Skeletal muscle tissue (tissue), 4 donors: ENCODE data around the gene FKBP14. TPM values are rescaled to one million over a fixed set of nuclear protein-coding genes. Genes with fewer than 3 reads are reported as not detected.

ENCODE experiments used
- H3K27ac ChIP-seq: one replicate; pipeline ENCODE4 v1.7.0; 2013; ENCODE audit warnings: mild to moderate bottlenecking, low read depth, low read length, inconsistent platforms
- H3K27me3 ChIP-seq, 3 donors: one replicate each; pipeline ENCODE4 v1.7.0; 2013; ENCODE audit warnings: low read length in 3 of 3; ENCODE audit not compliant: control insufficient read depth in 3 of 3, insufficient read depth in 3 of 3
- H3K36me3 ChIP-seq, 3 donors: one replicate each; pipeline ENCODE4 v1.7.0; 2013; ENCODE audit warnings: low read length in 3 of 3; ENCODE audit not compliant: control insufficient read depth in 3 of 3, insufficient read depth in 3 of 3
- H3K4me1 ChIP-seq, 3 donors: one replicate each; pipeline ENCODE4 v1.7.0; 2013; ENCODE audit warnings: low read length in 3 of 3, mild to moderate bottlenecking in 3 of 3; ENCODE audit not compliant: control insufficient read depth in 3 of 3, insufficient read depth in 3 of 3
- H3K4me3 ChIP-seq, 3 donors: one replicate each; pipeline ENCODE4 v1.7.0; 2013; ENCODE audit warnings: low read length in 3 of 3
- H3K9ac ChIP-seq, 3 donors: one replicate each; pipeline ENCODE4 v1.7.0; 2013; ENCODE audit warnings: low read length in 3 of 3, mild to moderate bottlenecking in 3 of 3, moderate library complexity in 2 of 3, low read depth in 1 of 3
- H3K9me3 ChIP-seq, 3 donors: one replicate each; pipeline ENCODE4 v1.7.0; 2013; ENCODE audit warnings: low read length in 3 of 3; ENCODE audit not compliant: control insufficient read depth in 3 of 3
- total RNA-seq: library from RNA; depleted of rRNA; stranded (reverse); fragments of >200 nt; gene quantifications from one replicate; pipeline ENCODE4 v1.2.3, GENCODE V29; 2014
- donor health status: Osteomylitis.

The FKBP14 gene
- total RNA-seq, 1 donor from 2014 or later: 13.0 TPM

DNA sequence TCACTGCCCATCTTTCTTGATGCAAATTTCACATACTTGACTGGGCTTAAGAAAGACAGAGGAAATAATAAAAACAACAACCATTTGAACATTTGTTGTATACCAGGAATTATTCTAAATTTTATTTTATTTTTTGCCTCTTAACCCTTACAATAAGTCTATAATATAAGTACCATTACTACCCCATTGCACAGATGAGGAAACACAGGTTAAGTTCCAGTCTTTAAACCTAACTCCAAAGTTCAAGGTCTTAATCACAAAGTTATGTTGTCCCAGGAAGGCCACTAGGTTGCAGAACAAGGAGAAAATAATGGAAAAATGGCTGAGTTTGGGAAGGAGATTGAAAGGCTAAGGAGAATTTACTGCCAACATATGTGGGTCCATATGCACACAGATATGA, 3.5 kb downstream of the FKBP14 start:
- H3K27me3 ChIP-seq: no peaks in the 10 kb centered on the region
- H3K4me1 ChIP-seq: peaks cover 12 to 18% (median 13%) of the 10 kb centered on the region in 3 donors
- H3K27ac ChIP-seq: no peak overlapping the region
- H3K36me3 ChIP-seq: peaks cover 0 to 6% (median 6%) of the 10 kb centered on the region in 3 donors
- H3K9ac ChIP-seq: no peak overlapping the region
- H3K9me3 ChIP-seq: no peaks in the 10 kb centered on the region
- no peak overlapping the region for H3K4me3 ChIP-seq

DNA sequence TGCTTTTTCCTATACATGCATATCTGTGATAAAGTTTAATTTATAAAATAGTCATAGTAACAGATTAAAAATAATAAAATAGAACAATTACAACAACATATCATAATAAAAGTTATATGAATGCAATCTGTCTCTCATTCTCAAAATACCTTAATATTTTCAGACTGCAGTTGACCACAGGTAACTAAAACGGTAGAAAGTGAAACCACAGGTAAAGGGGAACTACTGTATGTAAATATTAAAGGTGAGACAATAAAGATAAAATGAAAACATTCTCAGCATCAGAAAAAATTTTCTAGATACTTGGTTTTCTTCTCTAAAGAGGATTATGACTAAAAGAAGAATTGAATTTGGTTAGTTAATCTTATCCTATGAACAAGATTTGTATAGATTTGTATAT, 6.0 kb downstream of the FKBP14 start:
- Histone ChIP-seq H3K27me3 (no peaks in the 10 kb centered on the region), H3K36me3 (peaks cover 0 to 10% (median 6%) of the 10 kb centered on the region in 3 donors), H3K27ac (no peak overlapping the region), H3K9me3 (no peaks in the 10 kb centered on the region), H3K4me3 (no peak overlapping the region), H3K4me1 (peaks cover 5 to 11% (median 7%) of the 10 kb centered on the region in 3 donors), H3K9ac (no peak overlapping the region)

DNA sequence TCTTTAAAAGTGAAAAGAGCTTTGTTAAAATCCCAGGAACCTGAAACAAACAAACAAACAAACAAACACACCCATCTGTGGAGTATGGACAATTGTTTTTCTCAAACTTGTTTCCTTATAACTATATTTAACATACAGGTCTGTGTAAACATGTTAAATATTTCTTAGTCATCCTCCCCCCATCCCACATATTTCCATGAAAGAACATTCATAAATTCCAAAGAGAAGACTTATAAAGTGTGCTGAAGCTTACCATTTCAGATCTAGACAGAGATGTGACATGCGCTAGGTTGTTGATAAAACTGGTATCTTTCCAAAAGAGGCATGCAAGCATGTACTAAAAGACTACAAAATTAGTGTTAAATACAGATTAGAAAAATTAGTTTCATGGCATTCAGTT, 6.5 kb downstream of the FKBP14 start:
- peaks cover 0 to 5% (median under 1%) of the 10 kb centered on the region in 3 donors for H3K4me1 ChIP-seq
- H3K9ac ChIP-seq: no peak overlapping the region
- H3K36me3 ChIP-seq: peaks cover 0 to 10% (median 6%) of the 10 kb centered on the region in 3 donors
- no peak overlapping the region for H3K27ac ChIP-seq
- no peaks in the 10 kb centered on the region for H3K27me3 ChIP-seq
- no peak overlapping the region for H3K4me3 ChIP-seq
- H3K9me3 ChIP-seq: no peaks in the 10 kb centered on the region

DNA sequence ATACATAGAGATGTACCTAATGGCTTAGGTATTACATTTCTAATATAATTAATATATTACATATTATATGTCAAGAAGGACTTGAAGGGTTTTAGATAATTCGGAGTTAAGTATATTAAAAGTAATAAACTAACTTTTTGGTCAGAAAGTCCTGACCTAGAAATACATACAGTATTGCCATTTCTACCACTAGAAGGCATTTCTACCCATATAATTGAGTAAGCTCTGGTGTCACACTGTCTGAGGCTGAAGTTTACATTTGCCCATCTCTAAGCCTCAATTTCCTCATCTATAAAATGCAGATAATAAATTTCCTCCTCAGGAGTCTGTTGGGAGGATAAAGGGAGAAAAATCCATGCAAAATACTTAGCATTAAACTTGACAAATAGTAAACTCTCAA, 7.1 kb downstream of the FKBP14 start:
- no peaks in the 10 kb centered on the region for H3K27me3 ChIP-seq
- H3K27ac ChIP-seq: no peak overlapping the region
- H3K36me3 ChIP-seq: peaks cover 0 to 10% (median 6%) of the 10 kb centered on the region in 3 donors
- H3K4me1 ChIP-seq: no peaks in the 10 kb centered on the region
- H3K9me3 ChIP-seq: no peaks in the 10 kb centered on the region
- H3K4me3 ChIP-seq: no peak overlapping the region
- H3K9ac ChIP-seq: no peak overlapping the region

DNA sequence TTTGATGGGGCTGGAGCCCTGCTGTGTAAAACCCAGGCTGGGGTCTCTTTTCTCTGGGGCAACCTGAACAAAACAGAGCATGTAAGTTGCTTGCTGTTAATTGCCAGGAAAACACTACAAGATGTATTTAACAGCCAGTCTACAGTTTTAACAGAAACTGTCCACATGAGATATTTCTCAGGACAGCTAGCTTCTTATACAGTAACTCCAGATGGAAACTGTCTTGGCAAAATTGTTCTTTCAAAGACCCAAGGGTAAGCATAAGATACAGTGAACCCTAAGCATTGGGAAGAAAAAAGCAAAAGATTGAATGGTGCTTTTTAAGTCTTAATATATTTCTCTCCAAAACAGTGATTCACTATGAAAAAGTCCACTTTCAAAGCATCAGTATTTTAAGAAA, 8.1 kb downstream of the FKBP14 start:
- Histone ChIP-seq H3K36me3 (peaks cover 0 to 16% (median 13%) of the 10 kb centered on the region in 3 donors), H3K27me3 (no peaks in the 10 kb centered on the region), H3K4me1 (no peaks in the 10 kb centered on the region), H3K27ac (no peak overlapping the region), H3K9me3 (no peaks in the 10 kb centered on the region), H3K9ac (no peak overlapping the region), H3K4me3 (no peak overlapping the region)

GRCh38 chr7:30012757-30013156, 13.7 kb downstream of the FKBP14 start:
- no peaks in the 10 kb centered on the region for H3K9me3 ChIP-seq
- no peak overlapping the region for H3K9ac ChIP-seq
- no peaks in the 10 kb centered on the region for H3K27me3 ChIP-seq
- H3K4me1 ChIP-seq: no peaks in the 10 kb centered on the region
- H3K27ac ChIP-seq: no peak overlapping the region
- no peak overlapping the region for H3K4me3 ChIP-seq
- H3K36me3 ChIP-seq: peaks cover 0 to 10% (median 7%) of the 10 kb centered on the region in 3 donors

DNA sequence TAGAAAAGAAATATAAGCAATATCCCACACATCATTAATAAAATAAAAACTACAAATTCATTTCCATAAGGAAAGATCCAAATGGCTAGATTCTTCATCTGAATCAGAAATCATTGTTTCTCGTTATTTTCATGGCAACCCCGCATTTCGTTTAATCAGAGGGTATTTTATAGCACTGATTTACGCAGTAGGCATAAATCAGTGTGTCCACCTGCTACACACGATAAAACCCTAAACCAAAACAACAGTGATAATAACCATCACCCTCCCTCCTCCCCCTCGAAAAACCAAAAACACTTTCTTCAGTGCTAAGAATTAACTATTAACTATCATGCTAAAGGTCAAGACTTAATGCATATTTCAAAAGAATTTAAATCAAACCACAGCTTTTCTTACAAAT, 16.5 kb downstream of the FKBP14 start:
- Histone ChIP-seq H3K9me3 (no peaks in the 10 kb centered on the region), H3K4me3 (no peak overlapping the region), H3K36me3 (peaks cover 0 to 7% (median 6%) of the 10 kb centered on the region in 3 donors), H3K27me3 (no peaks in the 10 kb centered on the region), H3K27ac (no peak overlapping the region), H3K9ac (no peak overlapping the region), H3K4me1 (no peaks in the 10 kb centered on the region)

DNA sequence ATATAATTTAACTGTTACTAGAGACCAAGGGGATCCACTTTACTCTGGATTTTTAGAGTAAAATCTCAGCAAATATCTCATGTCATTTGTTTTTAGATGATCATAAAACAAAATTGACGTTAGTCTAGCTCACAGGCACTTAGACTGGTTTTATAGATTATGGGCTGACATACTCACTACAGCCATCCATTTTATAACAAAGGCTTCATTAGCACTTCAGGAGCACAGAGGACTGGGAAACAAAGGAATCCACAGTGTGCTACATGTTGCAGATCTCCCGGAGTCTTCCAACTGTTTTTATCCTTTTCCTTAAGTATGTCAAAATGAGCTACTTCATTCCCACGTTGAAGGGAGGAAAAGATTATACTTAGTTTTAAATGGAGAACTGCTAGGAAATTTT, 21.0 kb downstream of the FKBP14 start:
- no peak overlapping the region for H3K9ac ChIP-seq
- no peaks in the 10 kb centered on the region for H3K4me1 ChIP-seq
- H3K27me3 ChIP-seq: no peaks in the 10 kb centered on the region
- H3K27ac ChIP-seq: no peak overlapping the region
- no peaks in the 10 kb centered on the region for H3K36me3 ChIP-seq
- H3K4me3 ChIP-seq: no peak overlapping the region
- no peaks in the 10 kb centered on the region for H3K9me3 ChIP-seq

- no peak overlapping the region for H3K4me3 ChIP-seq
- H3K4me1 ChIP-seq: no peaks in the 10 kb centered on the region
- H3K36me3 ChIP-seq: no peaks in the 10 kb centered on the region
- no peak overlapping the region for H3K27ac ChIP-seq
- H3K27me3 ChIP-seq: no peaks in the 10 kb centered on the region
- H3K9me3 ChIP-seq: no peaks in the 10 kb centered on the region
- H3K9ac ChIP-seq: no peak overlapping the region
These were observed 23.4 kb downstream of the FKBP14 start for GRCh38 chr7:30003098-30003497.

- Histone ChIP-seq H3K27ac (no peak overlapping the region), H3K27me3 (no peaks in the 10 kb centered on the region), H3K9me3 (no peaks in the 10 kb centered on the region)
These were observed 24.5 kb downstream of the FKBP14 start for GRCh38 chr7:30001998-30002397.

GRCh38 chr7:29998489-29998888, 28.0 kb downstream of the FKBP14 start:
- no peaks in the 10 kb centered on the region for H3K27me3 ChIP-seq
- no peaks in the 10 kb centered on the region for H3K4me1 ChIP-seq
- no peak overlapping the region for H3K27ac ChIP-seq
- H3K9me3 ChIP-seq: peaks cover 6 to 7% (median 6%) of the 10 kb centered on the region in 3 donors
- no peak overlapping the region for H3K9ac ChIP-seq
- no peak overlapping the region for H3K4me3 ChIP-seq
- no peaks in the 10 kb centered on the region for H3K36me3 ChIP-seq

More at GRCh38 chr7:30001998-30002397, 24.5 kb downstream of the FKBP14 start:
- Histone ChIP-seq H3K36me3 (no peaks in the 10 kb centered on the region), H3K4me3 (no peak overlapping the region), H3K9ac (no peak overlapping the region), H3K4me1 (no peaks in the 10 kb centered on the region)
